ENCODE data around the gene NAP1L4. TPM values are rescaled to one million over a fixed set of nuclear protein-coding genes. Genes with fewer than 3 reads are reported as not detected.
"Not testable (repeated sequence)": the region's sequence is repeated elsewhere in the genome, so short reads cannot be mapped to it uniquely, and the experiment has no call there.

Gene NAP1L4
- total RNA-seq, 1 experiment from 2014 or later: 214 TPM

DNA sequence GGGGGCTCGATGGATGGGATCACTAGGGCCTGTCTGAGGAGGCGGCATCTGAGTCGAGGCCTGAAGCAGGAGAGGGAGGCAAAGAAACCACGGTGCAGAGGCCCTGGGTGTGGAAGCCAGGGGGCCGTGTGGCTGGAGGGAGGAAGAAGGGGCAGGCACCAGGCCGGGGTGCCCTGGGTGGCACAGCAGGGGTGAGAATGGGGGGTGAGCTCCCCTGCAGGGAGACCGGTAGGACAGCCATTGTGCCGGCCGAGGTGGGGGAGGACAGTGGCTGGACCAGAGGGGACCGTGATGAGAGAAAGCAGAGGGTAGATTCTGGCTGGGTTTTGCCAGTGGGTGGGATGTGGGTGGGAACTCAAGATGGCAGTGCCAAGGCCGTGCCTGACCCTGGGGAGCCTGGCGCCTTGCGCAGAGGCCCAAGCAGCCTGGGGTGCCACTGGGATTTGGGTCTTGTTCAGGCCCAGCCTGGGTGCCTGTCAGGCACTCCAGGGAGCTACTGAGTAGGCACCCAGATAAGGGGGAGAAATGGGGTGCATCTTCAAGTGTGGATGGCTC, 81.7 kb downstream of the NAP1L4 start:
- H3K36me3 ChIP-seq: peaks cover 6% of the 10 kb centered on the region; the same call in 1 of the 2 replicates
- peaks cover 23% of the 10 kb centered on the region for H3K4me1 ChIP-seq (replicated peaks)
- no peak for DNase-seq (ENCODE audit: low read depth in 1 of 2, low spot score in 2 of 2)
- H3K27ac ChIP-seq: no peak overlapping the region
- H3K27me3 ChIP-seq (replicated peaks): no peaks in the 10 kb centered on the region
- no peak overlapping the region for H3K4me3 ChIP-seq
- peaks cover 3% of the 10 kb centered on the region; the same call in 1 of the 2 replicates for H3K9me3 ChIP-seq (replicated peaks)

DNA sequence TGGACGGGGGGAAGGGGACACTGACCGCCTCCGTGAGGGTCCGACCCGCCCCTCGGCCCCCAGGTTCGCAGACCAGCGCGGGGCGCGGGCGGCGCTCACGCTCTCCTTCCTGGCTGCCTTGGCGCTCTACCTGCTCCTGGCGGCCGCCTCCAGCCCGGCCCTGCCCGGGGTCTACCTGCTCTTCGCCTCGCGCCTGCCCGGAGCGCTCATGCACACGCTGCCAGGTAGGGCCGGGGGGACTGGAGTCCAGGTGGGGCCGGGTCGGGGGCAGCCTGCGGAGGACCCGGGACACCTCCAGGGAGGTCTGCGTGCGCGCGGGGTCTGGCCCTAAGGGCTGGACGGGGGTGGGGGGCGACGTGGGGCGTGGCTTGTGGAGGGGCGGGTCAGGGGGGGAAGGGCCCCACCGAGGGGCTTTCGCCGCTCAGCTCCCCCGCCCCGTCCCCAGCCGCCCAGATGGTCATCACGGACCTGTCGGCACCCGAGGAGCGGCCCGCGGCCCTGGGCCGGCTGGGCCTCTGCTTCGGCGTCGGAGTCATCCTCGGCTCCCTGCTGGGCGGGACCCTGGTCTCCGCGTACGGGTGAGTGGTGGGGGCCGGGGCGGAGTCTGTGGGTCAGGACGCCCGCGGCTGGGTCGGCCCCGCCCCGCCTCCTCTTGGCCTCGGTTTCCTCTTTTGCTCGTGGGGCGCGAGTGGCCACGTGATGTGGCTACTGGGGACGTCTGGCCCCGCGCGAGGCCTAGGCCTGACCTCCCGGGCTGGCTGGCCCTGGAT, 82.8 kb downstream of the NAP1L4 start:
- Histone ChIP-seq H3K4me1 (replicated peaks) (peaks cover 23% of the 10 kb centered on the region), H3K9me3 (replicated peaks) (peaks cover 3% of the 10 kb centered on the region; the same call in 1 of the 2 replicates), H3K27ac (no peak overlapping the region), H3K4me3 (no peak overlapping the region), H3K36me3 (peaks cover 6% of the 10 kb centered on the region; the same call in 1 of the 2 replicates), H3K27me3 (replicated peaks) (no peaks in the 10 kb centered on the region)
- no peak for DNase-seq (ENCODE audit: low read depth in 1 of 2, low spot score in 2 of 2)

DNA sequence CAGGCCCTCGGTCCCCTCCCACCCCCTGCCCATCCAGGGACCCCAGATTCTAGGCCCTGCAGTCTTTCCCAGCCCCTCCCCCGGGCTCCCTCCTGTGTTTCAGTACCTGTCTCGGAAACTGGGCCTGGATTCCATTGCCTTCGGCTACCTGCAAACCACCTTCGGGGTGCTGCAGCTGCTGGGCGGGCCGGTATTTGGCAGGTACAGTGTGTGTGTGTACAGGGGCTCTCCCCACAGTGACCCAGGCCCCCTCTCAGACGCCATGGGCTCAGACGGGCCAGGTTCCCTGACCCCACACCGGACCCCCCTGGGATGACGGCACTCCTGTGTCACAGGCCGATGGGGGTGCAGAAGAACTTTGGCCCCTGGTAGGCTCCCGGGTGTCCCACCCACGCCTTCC, 84.0 kb downstream of the NAP1L4 start:
- Histone ChIP-seq H3K4me3 (no peak overlapping the region), H3K4me1 (replicated peaks) (peaks cover 18% of the 10 kb centered on the region), H3K27ac (no peak overlapping the region), H3K9me3 (replicated peaks) (peaks cover 3% of the 10 kb centered on the region; the same call in 1 of the 2 replicates), H3K36me3 (peaks cover 6% of the 10 kb centered on the region; the same call in 1 of the 2 replicates), H3K27me3 (replicated peaks) (no peaks in the 10 kb centered on the region)
- DNase-seq (ENCODE audit: low read depth in 1 of 2, low spot score in 2 of 2): no peak

DNA sequence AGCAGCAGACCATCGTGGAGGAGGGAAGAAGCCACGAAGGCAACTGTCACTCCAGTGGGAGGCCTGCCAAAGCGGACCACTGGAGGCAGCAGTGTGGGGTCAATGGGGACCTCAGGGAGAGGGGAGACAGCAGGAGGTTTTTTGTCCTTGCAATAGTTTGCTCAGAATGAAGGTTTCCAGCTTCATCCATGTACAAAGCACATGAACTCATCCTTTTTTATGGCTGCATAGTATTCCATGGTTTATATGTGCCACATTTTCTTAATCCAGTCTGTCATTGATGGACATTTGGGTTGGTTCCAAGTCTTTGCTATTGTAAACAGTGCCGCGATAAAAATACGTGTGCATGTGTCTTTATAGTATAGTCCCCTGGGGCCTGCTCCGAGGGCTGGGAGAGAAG, 86.8 kb downstream of the NAP1L4 start:
- DNase-seq (ENCODE audit: low read depth in 1 of 2, low spot score in 2 of 2); H3K4me3 ChIP-seq; H3K27me3 ChIP-seq (replicated peaks); H3K9me3 ChIP-seq (replicated peaks); H3K36me3 ChIP-seq; H3K27ac ChIP-seq: not testable (repeated sequence)
- H3K4me1 ChIP-seq (replicated peaks): peaks cover 22% of the 10 kb centered on the region

DNA sequence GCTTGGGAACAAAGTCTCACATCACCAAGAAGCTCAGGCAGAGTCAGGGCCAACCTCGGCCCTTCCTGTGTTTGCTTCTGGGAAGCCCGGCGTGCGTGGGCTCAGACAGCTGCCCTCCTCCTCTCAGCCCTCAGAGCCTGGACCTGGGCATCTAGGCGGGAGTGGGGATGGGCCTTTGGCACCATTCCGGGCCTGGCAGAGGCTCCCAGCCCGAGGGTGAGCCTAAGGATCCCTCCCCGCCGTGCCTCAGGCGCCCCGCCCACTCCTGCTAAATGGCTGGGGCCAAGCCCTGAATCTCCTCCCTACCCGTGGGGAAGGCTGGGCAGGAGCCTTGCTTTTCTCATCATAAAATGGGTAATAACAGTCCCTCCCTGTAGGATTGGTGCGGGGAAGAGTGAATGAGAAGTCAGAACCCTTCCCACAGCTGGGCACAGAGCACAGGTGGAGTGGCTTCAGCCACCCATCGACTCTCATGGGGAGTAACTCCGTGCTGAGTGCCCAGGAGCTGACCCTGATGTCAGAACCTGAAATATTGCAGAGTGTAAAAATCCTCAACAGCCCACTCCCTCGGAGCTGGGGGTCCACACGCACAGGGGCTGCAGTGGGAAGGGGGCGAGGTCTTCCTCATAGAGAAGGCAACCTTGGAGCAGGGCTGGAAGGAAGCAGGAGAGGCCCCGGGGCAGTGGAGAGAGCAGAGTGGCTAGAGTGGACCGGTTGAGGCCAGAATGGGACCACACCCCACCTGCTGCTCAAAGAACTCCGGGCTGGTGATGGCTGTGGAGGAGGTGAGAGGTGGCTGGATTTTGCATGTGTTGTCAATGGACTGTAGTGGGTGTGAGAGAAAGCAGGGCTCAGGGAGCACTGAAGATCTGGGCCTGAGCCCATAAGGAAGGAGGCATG, 87.7 kb downstream of the NAP1L4 start:
- Histone ChIP-seq H3K27ac (no peak overlapping the region), H3K9me3 (replicated peaks) (peaks cover 3% of the 10 kb centered on the region; the same call in 1 of the 2 replicates)

DNA sequence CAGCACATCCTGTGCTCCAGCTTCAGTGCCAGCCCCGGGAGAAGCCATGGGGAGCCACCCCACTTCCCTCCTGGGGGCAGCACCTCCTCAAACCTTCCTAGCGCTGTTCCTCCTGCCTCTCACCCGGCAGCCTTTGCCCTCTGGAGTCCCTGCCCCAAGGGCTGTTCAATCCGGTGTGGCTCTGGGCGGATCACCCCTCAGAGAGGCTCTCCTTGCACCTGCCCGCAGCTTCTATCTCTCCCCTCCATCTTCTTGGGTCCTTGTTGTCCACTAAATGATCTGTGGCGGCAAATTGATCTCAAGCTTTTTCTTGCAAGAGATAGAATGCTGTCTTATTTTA, 88.5 kb downstream of the NAP1L4 start:
- no peak for DNase-seq (ENCODE audit: low read depth in 1 of 2, low spot score in 2 of 2)
- Histone ChIP-seq H3K27me3 (replicated peaks) (no peaks in the 10 kb centered on the region), H3K9me3 (replicated peaks) (peaks cover 3% of the 10 kb centered on the region; the same call in 1 of the 2 replicates), H3K4me1 (replicated peaks) (peaks cover 32% of the 10 kb centered on the region), H3K27ac (no peak overlapping the region), H3K36me3 (peaks cover 6% of the 10 kb centered on the region; the same call in 1 of the 2 replicates), H3K4me3 (no peak overlapping the region)

More for the DNA sequence above, 87.7 kb downstream of the NAP1L4 start:
- H3K4me1 ChIP-seq (replicated peaks): peaks cover 24% of the 10 kb centered on the region
- no peak for DNase-seq (ENCODE audit: low read depth in 1 of 2, low spot score in 2 of 2)
- H3K36me3 ChIP-seq: peaks cover 6% of the 10 kb centered on the region; the same call in 1 of the 2 replicates
- no peak overlapping the region for H3K4me3 ChIP-seq
- no peaks in the 10 kb centered on the region for H3K27me3 ChIP-seq (replicated peaks)

DNA sequence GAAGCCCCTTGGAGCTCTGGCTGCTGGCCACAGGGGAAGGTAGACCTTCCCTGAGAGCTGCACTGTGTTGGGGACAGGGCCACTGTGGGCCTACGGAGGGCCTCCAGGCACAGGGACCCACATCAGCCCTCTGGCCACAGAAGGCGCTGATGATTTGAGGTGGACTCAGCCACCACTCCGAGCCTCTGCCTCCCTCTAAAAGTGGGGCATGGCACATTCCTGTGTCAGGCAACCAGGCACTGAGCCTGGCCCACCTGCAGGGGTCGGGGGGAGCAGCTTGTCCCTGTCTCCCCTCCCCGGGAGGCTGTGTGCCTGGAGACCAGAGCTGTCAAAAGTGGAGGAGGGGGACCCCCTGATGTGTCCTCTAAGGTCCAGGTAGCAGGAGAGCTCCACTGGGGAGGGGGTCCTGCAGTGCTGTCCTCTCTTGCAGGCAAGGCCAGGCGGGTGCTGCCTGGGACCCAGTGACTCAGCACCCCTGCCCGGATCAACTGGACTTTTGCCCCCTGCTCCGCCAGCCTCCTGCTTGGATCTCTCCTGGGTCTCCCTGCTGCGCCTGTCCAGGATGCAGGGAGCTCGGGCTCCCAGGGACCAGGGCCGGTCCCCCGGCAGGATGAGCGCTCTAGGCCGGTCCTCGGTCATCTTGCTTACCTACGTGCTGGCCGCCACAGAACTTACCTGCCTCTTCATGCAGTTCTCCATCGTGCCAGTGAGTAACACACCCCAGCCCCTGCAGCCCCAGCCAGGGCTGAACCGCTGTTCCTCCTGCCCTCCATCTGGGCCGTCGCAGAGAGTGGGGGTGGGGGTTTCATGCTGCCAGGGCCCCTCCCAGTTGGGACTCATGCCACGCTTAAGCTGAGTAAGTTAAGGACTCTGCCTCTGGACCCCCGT, 89.1 kb downstream of the NAP1L4 start:
- Histone ChIP-seq H3K27me3 (replicated peaks) (no peaks in the 10 kb centered on the region), H3K36me3 (peaks cover 6% of the 10 kb centered on the region; the same call in 1 of the 2 replicates), H3K4me1 (replicated peaks) (peaks cover 38% of the 10 kb centered on the region), H3K9me3 (replicated peaks) (peaks cover 3% of the 10 kb centered on the region; the same call in 1 of the 2 replicates), H3K4me3 (peak overlapping the region; percentile 71), H3K27ac (peak overlapping the region; percentile 68)
- no peak for DNase-seq (ENCODE audit: low read depth in 1 of 2, low spot score in 2 of 2)

DNA sequence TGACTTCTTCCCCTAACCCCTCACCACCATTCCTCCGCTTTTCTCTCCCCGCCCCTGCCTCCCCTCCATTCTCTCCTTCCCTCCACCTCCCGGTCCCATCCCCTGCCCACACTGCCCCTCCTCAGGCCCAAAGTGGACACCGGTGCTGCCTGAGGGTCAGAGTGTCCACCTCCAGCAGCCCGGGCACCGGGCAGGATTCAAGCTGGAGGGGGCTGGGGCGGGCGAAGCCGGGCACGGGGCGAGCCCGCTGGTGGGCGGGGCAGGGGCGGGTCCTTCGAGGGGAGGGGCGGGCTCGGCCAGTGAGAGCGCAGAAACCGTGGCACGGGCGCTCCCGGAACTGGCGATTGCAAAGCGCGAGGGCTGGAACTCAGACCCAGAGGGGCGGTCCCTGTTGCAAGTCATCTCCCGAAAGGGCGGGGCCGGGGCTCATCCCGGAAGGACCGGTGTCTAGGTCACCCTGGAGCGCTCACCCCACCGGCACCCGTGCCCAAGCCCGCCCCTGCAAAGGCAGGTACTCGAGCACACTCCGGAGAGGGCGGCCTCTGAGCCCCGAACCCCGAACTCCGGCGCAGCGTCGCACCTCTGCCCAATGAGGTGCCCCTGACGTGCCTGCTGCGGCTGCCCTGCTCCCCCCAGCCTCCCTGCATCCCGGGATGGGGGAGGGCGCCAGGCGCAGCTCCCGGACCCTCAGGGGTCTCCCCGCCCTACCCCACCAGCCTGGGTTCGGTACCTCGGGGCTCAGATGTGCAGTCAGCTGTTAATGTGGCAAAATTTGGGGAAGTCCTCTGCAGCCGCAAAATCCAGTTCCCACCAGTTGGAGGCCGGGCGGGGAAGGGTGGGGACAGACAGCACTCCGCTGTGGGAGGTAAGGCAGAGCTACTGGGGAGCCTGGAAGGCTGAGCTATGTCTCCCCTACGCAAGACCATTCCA, 90.0 kb downstream of the NAP1L4 start:
- peak; percentile 85 to 99 for DNase-seq (ENCODE audit: low read depth in 1 of 2, low spot score in 2 of 2)
- H3K27ac ChIP-seq: peak overlapping the region; percentile 68
- peaks cover 40% of the 10 kb centered on the region for H3K4me1 ChIP-seq (replicated peaks)
- no peaks in the 10 kb centered on the region for H3K9me3 ChIP-seq (replicated peaks)
- H3K4me3 ChIP-seq: peak overlapping the region; percentile 71
- H3K27me3 ChIP-seq (replicated peaks): no peaks in the 10 kb centered on the region
- peaks cover 6% of the 10 kb centered on the region; the same call in 1 of the 2 replicates for H3K36me3 ChIP-seq

DNA sequence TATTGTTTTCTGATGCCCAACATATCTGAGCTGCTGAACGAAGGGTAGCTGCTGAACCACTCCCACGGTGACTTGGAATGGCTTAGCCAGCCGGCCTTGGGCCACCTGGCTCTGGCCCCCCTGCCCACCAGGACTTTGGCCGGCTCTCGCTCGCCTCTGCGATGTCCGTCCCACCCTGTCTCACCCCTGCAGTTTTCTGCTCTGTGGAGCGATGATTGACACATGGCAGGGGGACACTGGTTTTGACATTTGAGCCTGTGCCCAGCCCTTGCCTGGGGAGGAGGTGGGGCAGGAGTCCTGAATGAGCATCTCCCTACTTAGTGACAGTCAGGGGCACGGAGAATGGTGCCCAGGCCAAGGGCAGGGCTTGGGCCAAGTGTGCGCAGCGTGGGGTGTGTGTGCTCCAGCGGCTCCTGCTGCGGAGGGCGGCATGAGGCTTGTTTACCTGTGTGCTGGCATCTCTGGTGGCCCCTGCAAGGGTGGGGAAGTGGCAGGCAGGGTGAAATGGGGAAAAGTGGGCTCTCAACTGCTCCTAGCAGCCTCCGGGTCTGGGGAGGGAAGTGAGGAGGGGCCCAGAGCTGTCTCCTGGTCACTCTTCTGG, 90.8 kb downstream of the NAP1L4 start:
- H3K27me3 ChIP-seq (replicated peaks): no peaks in the 10 kb centered on the region
- peak overlapping the region; percentile 71 for H3K4me3 ChIP-seq
- H3K4me1 ChIP-seq (replicated peaks): peaks cover 40% of the 10 kb centered on the region
- H3K36me3 ChIP-seq: peaks cover 6% of the 10 kb centered on the region; the same call in 1 of the 2 replicates
- H3K27ac ChIP-seq: peak overlapping the region; percentile 63
- no peak for DNase-seq (ENCODE audit: low read depth in 1 of 2, low spot score in 2 of 2)
- no peaks in the 10 kb centered on the region for H3K9me3 ChIP-seq (replicated peaks)

DNA sequence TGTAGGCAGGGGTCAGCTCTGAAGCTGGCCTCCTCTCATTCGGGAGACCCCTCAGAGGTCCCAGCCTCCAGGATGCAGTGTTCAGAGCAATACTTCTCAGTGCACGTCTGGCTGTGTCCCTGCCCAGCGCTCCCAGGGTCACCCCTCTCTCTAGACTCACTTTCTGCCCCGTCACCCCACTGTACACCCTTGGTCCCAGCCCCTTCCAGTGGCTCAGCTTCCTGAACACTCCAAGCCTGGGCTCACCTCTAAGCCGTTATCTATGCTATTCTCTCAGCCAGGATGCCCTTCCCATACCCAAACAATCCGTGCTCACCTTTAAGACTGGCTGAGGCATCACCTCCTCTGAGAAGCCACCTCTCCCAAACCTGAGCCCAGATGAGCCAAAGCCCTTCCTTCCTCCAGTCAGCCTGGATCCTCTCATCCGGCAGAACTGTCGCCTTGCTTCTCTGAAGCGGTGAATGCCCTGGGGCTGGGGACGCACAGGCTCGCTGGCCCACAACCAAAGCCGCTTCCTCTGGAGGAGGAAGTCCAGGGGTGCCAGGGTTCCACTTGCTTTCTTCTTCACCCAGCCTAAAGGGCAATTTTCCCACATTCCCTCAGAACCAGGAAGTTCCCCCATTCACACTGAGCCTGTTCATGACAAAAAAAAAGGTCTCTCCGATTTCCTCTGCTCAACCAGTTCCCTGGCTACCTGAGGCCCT, 92.9 kb downstream of the NAP1L4 start:
- no peaks in the 10 kb centered on the region for H3K9me3 ChIP-seq (replicated peaks)
- no peak overlapping the region for H3K27ac ChIP-seq
- H3K4me3 ChIP-seq: no peak overlapping the region
- no peak for DNase-seq (ENCODE audit: low read depth in 1 of 2, low spot score in 2 of 2)
- H3K27me3 ChIP-seq (replicated peaks): no peaks in the 10 kb centered on the region
- peaks cover 40% of the 10 kb centered on the region for H3K4me1 ChIP-seq (replicated peaks)
- H3K36me3 ChIP-seq: no peaks in the 10 kb centered on the region

DNA sequence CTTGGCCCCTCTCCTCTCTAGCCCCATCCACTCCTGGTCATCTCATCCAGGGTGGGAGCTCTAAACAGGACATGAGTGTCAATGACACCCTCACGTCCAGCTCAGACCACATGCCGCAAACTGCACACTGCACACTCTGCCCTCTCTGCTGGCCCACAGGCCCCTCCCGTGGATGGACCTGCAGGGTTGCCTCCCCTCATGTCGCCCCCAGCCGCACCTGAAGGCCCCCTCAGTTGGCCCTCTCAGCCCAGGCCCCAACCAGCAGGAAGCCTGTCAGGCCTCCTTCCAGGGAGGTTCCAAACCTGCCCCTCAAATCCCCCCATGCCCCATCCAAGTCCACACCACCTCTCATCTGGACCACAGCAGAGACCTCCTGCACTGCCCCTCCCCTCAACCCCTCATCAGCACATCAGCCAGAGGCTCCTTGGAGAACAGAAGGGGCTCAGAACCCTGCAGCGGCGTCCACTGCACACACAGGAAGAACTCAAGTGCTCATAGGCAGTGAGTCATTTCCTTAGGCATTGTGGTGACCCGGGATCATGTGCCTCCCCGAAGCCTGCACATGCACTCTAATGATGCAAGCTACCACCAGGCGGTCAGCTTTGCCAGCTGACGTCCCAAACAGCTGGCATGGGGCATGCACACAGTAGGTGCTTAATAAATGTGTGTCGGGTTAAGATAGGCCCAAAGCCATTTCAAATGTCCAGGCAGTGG, 93.6 kb downstream of the NAP1L4 start:
- DNase-seq (ENCODE audit: low read depth in 1 of 2, low spot score in 2 of 2): peak; percentile 71 to 92
- Histone ChIP-seq H3K36me3 (no peaks in the 10 kb centered on the region), H3K27ac (no peak overlapping the region), H3K4me1 (replicated peaks) (peaks cover 40% of the 10 kb centered on the region), H3K4me3 (no peak overlapping the region), H3K9me3 (replicated peaks) (no peaks in the 10 kb centered on the region), H3K27me3 (replicated peaks) (no peaks in the 10 kb centered on the region)

Data from SJSA1 (cell line).